ENCODE data around the gene SLC6A18.

The SLC6A18 gene

DNA sequence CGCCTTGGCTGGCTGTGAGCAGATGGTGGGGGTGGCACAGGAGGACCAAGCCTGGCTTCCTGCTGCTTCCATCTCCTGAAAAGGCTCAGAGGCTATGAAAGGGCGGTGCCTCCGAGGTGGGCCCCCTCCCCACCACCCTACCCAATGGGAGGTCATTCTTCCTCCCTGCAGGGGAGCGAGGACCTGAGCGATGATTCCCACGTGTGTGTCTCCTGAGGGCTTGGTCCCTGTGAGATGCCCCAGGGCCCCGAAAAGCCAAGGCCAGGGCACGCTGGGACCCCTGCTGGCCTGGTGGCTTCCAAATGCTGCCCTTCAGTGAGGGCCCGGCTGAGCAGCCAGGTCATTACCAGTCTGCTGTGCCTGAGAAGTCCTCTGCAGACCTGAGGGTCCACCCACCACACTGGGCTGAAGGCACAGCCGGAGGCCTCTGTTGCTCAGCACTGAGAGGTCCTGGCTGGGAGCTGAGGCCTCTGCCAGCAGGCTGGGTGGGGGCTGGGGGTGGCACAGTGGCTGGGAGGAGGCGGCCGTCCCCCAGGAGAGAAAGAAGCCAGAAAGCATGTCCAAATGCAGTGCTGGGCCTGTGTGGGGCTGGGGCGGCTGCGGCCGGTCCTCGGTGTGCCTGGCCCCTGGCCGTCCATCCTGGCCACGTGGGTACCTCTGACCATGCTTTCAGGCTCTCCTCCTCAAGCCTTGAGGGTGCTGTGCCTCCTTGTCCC is 37.8 kb upstream of the SLC6A18 start:
- TF ChIP-seq, protein P1, sequence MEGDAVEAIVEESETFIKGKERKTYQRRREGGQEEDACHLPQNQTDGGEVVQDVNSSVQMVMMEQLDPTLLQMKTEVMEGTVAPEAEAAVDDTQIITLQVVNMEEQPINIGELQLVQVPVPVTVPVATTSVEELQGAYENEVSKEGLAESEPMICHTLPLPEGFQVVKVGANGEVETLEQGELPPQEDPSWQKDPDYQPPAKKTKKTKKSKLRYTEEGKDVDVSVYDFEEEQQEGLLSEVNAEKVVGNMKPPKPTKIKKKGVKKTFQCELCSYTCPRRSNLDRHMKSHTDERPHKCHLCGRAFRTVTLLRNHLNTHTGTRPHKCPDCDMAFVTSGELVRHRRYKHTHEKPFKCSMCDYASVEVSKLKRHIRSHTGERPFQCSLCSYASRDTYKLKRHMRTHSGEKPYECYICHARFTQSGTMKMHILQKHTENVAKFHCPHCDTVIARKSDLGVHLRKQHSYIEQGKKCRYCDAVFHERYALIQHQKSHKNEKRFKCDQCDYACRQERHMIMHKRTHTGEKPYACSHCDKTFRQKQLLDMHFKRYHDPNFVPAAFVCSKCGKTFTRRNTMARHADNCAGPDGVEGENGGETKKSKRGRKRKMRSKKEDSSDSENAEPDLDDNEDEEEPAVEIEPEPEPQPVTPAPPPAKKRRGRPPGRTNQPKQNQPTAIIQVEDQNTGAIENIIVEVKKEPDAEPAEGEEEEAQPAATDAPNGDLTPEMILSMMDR (IDR thresholded peaks at IDR 0.05; ENCODE audit: extremely low read depth, insufficient read depth, missing control alignments), result no peak
- in situ Hi-C loops (cut with MboI; ENCODE audit: low pct_unique_long_range_greater_than_20kb, low sequenced_read_pairs, unreplicated experiment), result no loop called here

DNA sequence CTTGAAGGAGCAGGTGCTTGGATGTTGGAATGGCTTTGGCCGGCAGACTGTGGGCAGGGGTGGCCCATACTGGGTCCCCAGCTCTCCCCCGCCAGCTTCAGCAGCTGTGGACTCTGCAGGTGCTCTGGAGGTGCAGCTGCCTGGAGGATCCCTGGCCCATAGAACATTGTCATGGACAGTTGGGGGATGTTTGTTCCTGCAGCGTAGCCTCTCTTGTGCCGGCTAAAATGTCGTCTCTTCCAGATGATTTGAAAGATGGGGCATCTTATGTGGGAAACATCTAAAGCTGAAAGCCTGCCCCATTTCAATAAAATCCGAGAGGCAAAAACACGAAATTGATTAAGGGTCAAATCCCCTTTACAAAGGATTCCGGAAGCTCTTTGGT is 37.2 kb upstream of the SLC6A18 start:
- DNase-seq (ENCODE audit: low spot score), result no peak
- TF ChIP-seq, protein P1 (IDR thresholded peaks at IDR 0.05; ENCODE audit: extremely low read depth, insufficient read depth, missing control alignments), result no peak
- in situ Hi-C loops (cut with MboI; ENCODE audit: low pct_unique_long_range_greater_than_20kb, low sequenced_read_pairs, unreplicated experiment), result no loop called here

More for the DNA sequence above, 37.8 kb upstream of the SLC6A18 start:
- no peak for DNase-seq (ENCODE audit: low spot score)

DNA sequence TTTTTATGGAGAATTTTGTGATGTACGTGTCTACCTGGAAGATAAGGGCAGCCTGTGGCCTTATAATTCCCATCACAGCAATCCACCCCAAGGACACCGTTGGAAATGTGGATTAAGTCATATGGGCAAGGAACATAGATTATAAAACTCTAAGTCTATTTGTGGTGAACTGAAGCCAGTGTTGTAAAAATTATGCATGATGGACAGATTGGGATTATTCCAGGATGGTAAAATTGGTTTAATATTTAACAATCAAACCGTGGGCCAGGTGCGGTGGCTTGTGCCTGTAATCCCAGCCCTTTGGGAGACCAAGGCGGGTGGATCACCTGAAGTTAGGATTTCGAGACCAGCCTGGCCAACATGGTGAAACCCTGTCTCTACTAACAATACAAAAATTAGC is 36.7 kb upstream of the SLC6A18 start:
- TF ChIP-seq, protein P1 (IDR thresholded peaks at IDR 0.05; ENCODE audit: extremely low read depth, insufficient read depth, missing control alignments), result no peak
- in situ Hi-C loops (cut with MboI; ENCODE audit: low pct_unique_long_range_greater_than_20kb, low sequenced_read_pairs, unreplicated experiment), result no loop called here
- no peak for DNase-seq (ENCODE audit: low spot score)

DNA sequence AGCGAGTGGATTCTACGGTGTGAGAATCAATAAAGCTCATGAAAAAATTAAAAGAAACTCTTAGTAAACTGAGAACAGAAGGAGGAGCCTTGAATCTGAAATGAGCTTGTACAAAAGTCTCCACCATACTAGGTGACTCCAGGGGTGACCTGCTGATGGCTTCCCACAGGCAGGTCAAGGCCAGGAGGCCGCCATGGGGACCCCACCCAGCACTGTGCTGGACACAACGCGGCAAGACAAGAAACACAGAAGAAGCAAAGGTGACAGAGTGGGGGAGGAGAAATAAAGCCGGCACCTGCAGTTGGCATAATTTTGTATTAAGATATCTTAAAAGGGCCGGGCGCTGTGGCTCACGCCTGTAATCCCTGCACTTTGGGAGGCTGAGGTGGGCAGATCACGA is 35.9 kb upstream of the SLC6A18 start:
- TF ChIP-seq, protein P1 (IDR thresholded peaks at IDR 0.05; ENCODE audit: extremely low read depth, insufficient read depth, missing control alignments), result no peak
- in situ Hi-C loops (cut with MboI; ENCODE audit: low pct_unique_long_range_greater_than_20kb, low sequenced_read_pairs, unreplicated experiment), result no loop called here
- DNase-seq (ENCODE audit: low spot score), result no peak

DNA sequence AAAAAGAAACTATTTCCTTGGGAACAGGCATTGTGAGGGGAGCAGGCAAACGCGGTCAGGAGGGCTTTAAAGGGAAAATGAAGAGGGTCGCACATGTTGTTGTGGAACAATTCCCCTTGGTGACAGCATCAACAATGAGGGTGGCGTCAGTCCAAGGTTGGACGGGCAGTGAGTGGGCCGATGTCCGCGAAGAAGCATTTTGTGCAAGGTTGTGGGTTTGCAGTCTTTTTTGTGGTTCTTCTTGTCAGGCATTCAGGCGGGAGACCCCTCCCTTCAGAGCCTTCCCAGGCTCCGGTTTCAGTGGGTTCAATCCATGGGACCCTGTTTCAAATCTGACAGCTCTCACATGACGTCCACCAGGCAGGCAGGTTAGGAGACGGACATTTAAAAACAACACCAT is 34.9 kb upstream of the SLC6A18 start:
- TF ChIP-seq, protein P1 (IDR thresholded peaks at IDR 0.05; ENCODE audit: extremely low read depth, insufficient read depth, missing control alignments), result no peak
- in situ Hi-C loops (cut with MboI; ENCODE audit: low pct_unique_long_range_greater_than_20kb, low sequenced_read_pairs, unreplicated experiment), result no loop called here

DNA sequence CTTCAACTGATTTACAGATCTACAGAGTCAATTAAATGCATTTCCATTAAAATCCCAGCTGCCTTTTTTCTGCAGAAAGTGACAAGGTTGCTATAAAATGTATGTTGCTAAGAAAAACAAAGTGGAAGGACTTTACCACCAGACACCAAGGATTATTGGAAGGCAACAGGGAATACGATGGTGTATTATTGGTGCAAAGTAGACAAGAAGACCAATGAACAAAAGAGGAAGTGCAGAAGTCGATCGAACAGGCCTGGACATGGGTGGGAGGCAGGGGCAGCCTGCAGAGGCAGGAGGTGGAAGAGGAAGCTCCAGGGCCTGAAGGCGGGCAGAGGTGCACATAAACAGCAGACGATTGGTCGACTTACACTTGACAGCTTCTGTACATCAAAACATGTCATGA is 34.3 kb upstream of the SLC6A18 start:
- DNase-seq (ENCODE audit: low spot score), result no peak
- in situ Hi-C loops (cut with MboI; ENCODE audit: low pct_unique_long_range_greater_than_20kb, low sequenced_read_pairs, unreplicated experiment), result no loop called here
- TF ChIP-seq, protein P1 (IDR thresholded peaks at IDR 0.05; ENCODE audit: extremely low read depth, insufficient read depth, missing control alignments), result no peak

More for the DNA sequence above, 34.9 kb upstream of the SLC6A18 start:
- DNase-seq (ENCODE audit: low spot score), result no peak
